SK-N-SH (cell line): ENCODE measurements around the gene GOT1.

ENCODE experiments used
- CTCF ChIP-seq: fragments of 200-600 bp; sonication (generic); IDR thresholded peaks from 2 replicates; pipeline ENCODE4 v1.6.1; 2017; ENCODE audit warnings: antibody characterized with exemption, mild to moderate bottlenecking, moderate library complexity
- EP300 ChIP-seq, 2 experiments: IDR thresholded peaks; 2 replicates each; pipeline versions ENCODE4 v1.4.0 to v1.6.1; 2012; ENCODE audit warnings: borderline replicate concordance in 1 of 2, low read depth in 1 of 2, low read length in 1 of 2
- RAD21 ChIP-seq: IDR thresholded peaks from 2 replicates; pipeline ENCODE4 v1.6.1; 2012; ENCODE audit warnings: mild to moderate bottlenecking, low read length
- REST ChIP-seq: IDR thresholded peaks from 2 replicates; pipeline ENCODE4 v1.6.1; 2012; ENCODE audit warnings: mild to moderate bottlenecking, low read depth, low read length, moderate library complexity
- TAF1 ChIP-seq: IDR thresholded peaks from 2 replicates; pipeline ENCODE4 v1.6.1; 2012; ENCODE audit warnings: low read depth, mild to moderate bottlenecking, low read length, moderate library complexity, borderline replicate concordance

DNA sequence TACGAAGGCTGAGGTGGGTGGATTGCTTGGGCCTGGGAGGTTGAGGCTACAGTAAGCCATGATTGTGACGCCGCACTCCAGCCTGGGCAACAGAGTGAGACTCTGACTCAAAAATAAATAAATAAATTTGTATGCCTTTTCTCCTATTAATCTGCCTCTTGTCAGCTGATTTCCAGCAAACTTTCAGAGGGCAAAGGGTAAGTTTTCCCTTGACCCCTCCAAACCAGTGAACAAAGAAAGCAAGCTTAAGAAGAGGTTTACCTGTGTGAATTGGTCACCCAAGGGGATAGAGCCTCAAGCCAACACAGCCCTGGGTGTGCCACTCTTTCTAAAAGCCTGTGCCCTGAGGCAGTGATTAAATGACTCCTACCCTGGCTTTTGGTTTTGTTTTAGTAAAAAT, 30.8 kb downstream of the GOT1 start:
- TF ChIP-seq CTCF (no peak), RAD21 (no peak), EP300 (IDR thresholded peaks at IDR 0.05; ENCODE audit: borderline replicate concordance in 1 of 2, low read depth in 1 of 2, low read length in 1 of 2) (no peak), TAF1 (no peak), REST (no peak)
